ENCODE results near the gene RAB37. TPM values are rescaled to one million over a fixed set of nuclear protein-coding genes. Genes with fewer than 3 reads are reported as not detected.

The RAB37 gene
- total RNA-seq, 1 donor from 2014 or later, result 14.0 TPM

DNA sequence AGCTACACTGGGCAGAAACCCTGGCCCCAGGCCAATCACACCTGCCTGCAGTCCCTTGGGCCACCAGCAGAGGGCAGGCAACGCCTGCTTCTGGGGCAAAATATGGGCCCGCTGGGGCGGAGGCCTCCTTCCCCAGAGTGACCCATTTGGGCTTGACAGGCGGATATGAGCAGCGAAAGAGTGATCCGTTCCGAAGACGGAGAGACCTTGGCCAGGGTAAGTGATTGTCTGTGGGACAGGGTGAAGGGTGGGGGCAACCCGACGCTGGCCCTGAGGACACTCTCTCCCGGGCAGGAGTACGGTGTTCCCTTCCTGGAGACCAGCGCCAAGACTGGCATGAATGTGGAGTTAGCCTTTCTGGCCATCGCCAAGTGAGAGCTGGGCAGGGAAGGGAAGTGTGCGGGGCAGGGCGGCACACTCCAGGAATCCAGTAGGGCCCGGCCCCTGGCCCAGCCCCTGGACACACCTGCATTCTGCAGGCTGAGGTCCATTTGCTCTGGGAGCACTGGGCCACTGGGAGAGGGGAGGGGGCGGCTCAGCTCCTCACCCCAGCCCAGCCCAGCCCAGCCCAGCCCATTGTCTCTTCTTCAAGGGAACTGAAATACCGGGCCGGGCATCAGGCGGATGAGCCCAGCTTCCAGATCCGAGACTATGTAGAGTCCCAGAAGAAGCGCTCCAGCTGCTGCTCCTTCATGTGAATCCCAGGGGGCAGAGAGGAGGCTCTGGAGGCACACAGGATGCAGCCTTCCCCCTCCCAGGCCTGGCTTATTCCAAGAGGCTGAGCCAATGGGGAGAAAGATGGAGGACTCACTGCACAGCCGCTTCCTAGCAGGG, 7.9 kb downstream of the RAB37 start:
- ATAC-seq, result peak; percentile 72
- peak; percentile 94 for DNase-seq (ENCODE audit: low spot score)

GRCh38 chr17:74745548-74746177, 8.6 kb downstream of the RAB37 start:
- no peak for ATAC-seq
- no peak for DNase-seq (ENCODE audit: low spot score)

GRCh38 chr17:74746376-74746775, 9.3 kb downstream of the RAB37 start:
- ATAC-seq (no peak), DNase-seq (ENCODE audit: low spot score) (no peak)

- DNase-seq (ENCODE audit: low spot score), result no peak
- no peak for ATAC-seq
Measured at GRCh38 chr17:74746922-74747321, 9.9 kb downstream of the RAB37 start.

- DNase-seq (ENCODE audit: low spot score), result no peak
- ATAC-seq, result no peak
Measured at GRCh38 chr17:74748279-74748528, 11.1 kb downstream of the RAB37 start.

DNA sequence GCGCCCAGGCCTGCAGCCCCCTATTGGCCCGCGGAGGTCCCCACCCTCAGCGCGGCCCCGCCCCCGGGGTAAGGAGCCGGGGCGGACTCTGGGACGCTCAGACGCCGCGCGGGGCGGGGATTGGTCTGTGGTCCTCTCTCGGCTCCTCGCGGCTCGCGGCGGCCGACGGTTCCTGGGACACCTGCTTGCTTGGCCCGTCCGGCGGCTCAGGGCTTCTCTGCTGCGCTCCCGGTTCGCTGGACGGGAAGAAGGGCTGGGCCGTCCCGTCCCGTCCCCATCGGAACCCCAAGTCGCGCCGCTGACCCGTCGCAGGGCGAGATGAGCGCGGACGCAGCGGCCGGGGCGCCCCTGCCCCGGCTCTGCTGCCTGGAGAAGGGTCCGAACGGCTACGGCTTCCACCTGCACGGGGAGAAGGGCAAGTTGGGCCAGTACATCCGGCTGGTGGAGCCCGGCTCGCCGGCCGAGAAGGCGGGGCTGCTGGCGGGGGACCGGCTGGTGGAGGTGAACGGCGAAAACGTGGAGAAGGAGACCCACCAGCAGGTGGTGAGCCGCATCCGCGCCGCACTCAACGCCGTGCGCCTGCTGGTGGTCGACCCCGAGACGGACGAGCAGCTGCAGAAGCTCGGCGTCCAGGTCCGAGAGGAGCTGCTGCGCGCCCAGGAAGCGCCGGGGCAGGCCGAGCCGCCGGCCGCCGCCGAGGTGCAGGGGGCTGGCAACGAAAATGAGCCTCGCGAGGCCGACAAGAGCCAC, 11.6 kb downstream of the RAB37 start, which contains the start of gene NHERF1:
NHERF1 (plus strand) TSS at position 100 of the 750 bp plus-strand sequence; CDS start at position 319, 219 bp downstream.
- peak; percentile 97 for DNase-seq (ENCODE audit: low spot score)
- peak; percentile 73 for ATAC-seq

DNA sequence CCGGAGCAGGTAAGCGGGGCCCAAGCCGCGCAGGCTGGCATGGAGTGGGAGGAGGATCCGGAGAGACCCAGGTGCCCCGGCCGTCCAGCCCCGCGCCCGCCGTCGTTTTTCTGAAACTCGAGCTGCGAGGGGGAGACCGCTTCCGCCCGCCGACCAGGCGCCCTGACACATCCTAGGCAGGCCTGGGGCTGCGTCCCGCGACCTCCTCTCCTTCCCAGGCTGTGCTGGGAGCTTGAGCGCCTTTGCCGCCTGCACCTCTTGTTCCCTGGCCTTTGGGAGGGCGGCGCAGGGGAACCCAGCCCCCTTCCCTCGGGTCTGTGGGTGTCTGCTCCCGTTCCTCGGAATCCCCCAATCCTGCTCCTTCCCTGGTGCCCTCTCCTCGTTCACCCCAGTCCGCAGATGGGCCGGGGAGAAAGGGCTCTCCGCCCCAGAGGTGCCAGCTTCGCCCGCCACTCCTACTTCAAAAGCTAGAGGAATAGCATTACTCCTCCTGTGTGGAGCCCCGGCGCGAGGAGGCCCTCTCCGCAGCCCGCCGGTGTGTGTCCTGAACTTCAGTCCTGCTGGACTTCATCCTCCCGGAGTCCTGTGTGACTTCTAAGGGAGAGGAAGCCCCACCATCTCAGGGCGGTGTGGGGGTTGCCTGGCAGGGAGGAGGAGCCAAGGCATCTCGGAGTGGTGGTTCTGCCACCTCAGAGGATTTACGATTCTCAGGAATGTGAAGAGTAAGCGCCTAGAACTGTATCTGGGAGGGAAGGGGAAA, 12.4 kb downstream of the RAB37 start:
- ATAC-seq (no peak), DNase-seq (ENCODE audit: low spot score) (no peak)

GRCh38 chr17:74750039-74750326, 12.9 kb downstream of the RAB37 start:
- DNase-seq (ENCODE audit: low spot score), result no peak

GRCh38 chr17:74750327-74751069, 13.4 kb downstream of the RAB37 start:
- peak; percentile 97 for DNase-seq (ENCODE audit: low spot score)
- ATAC-seq, result peak; percentile 62

More at GRCh38 chr17:74750039-74750326, 12.9 kb downstream of the RAB37 start:
- ATAC-seq, result no peak

GRCh38 chr17:74752415-74752814, 15.4 kb downstream of the RAB37 start:
- no peak for ATAC-seq
- DNase-seq (ENCODE audit: low spot score), result no peak

DNA sequence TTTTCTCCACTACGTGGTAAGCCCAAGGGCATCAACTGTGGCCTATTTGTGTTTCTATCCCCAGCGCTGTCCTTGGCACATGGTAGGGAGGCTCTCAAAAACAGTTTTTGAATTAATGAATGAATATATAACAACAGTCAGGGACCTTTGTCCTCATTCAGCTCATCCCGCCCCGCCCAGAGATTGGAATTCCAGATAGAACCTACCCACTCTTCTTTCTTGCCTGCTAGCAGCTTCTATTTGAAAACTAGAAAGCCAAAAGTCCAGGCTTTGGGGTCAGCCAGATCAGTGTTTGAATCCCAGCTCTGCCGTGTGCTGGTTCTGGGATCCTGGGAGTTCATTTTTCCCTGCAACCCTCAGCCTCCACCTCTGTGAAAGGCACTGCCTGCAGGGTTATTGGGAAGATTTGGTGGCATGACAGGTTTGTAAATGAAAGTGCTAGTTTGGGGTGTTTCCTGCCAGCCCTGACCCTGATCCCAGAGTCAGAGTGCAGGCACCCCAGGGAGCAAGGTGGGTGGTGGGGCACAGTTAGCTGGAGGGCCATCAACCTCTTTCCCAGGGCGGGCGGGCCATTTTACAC, 15.9 kb downstream of the RAB37 start:
- DNase-seq (ENCODE audit: low spot score), result no peak

GRCh38 chr17:74754832-74755231, 17.8 kb downstream of the RAB37 start:
- ATAC-seq (no peak), DNase-seq (ENCODE audit: low spot score) (no peak)

More for the DNA sequence above, 15.9 kb downstream of the RAB37 start:
- ATAC-seq, result no peak

GRCh38 chr17:74755533-74755932, 18.5 kb downstream of the RAB37 start:
- DNase-seq (ENCODE audit: low spot score), result no peak
- ATAC-seq, result no peak

DNA sequence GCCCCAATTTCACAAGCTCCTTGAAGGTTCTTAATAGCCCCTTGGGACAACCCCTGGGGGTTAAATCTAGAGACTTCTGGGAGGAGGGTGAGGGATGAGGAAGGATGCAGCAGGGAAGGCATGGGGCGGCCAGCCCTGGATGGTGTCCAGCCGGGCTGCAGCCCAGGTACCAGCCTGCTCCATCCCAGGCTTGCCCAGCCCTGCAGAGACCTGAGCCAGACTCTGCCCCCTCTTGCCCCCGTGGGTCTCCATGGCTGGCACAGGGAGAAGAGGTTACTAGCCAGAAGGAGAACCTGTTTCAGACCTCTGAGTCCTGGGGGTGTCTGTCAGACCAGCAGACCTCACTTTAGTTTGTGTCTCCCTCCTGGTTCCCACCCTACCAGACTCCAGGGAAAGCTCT, 19.8 kb downstream of the RAB37 start:
- no peak for ATAC-seq
- no peak for DNase-seq (ENCODE audit: low spot score)

- DNase-seq (ENCODE audit: low spot score), result no peak
- no peak for ATAC-seq
Measured at GRCh38 chr17:74757502-74757901, 20.4 kb downstream of the RAB37 start.

- no peak for DNase-seq (ENCODE audit: low spot score)
- peak; percentile 56 for ATAC-seq
Measured at GRCh38 chr17:74757931-74758847, 21.1 kb downstream of the RAB37 start.

DNA sequence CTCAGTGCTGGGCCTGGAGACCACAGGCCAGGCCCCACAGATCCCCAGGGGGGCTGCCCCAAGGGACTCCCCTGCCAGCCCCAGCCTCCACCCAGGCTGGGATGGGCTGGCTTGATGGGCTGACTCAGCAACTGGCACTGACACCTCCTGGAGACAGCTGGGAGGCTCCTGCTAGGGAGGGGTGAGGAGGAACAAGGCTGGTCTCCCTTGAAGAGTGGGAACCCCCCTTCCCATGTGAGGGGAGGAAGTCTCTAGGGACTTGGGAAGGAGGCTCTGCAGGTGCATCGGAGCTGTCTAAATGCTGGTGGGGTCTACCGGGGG, 21.8 kb downstream of the RAB37 start:
- no peak for DNase-seq (ENCODE audit: low spot score)
- ATAC-seq, result no peak

DNA sequence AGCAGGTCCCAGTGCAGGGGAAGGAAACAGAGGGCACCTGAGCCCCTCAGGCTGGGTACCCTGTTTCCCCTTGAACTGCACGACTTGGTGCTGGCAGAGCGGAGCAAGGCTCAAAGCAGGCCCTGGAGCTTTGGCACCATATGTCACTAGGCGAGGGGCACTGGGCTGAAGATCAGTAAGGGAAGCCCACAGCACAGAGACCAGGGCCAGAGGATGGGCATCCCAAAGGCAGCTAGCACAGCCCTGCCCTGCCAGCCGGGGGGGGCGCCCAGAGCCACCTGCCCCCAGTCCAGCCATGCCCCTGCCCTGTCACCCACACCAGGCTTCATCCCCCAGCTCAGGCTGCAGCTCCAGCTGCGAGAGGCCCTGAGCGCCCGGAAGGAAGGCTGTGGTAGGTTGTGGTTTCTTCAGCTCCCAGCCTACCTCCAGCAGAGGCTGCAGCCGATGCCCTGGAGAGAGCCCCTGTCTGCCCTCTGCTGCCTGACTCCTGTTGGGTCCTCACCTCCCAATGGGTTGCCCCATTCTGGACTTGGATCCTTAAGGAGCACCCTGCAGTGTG, 22.3 kb downstream of the RAB37 start:
- DNase-seq (ENCODE audit: low spot score) (no peak), ATAC-seq (no peak)

GRCh38 chr17:74759941-74760340, 22.9 kb downstream of the RAB37 start:
- ATAC-seq, result no peak

More at GRCh38 chr17:74759941-74760340, 22.9 kb downstream of the RAB37 start:
- DNase-seq (ENCODE audit: low spot score), result no peak
